Memory B cell (primary cell): ENCODE results near the gene LRMDA.

ENCODE experiments used
- ATAC-seq: fragments of 150-1000 bp; cut with Tn5 transposase; 2 replicates; pipeline ENCODE4 v1.10.0; 2021; ENCODE audit warnings: low read depth, mild to moderate bottlenecking, moderate library complexity
- DNase-seq, 2 donors: peaks; one replicate each; pipeline ENCODE4 v3.0.0; 2022; ENCODE audit warnings: low spot score in 2 of 2
- H3K27ac Mint-ChIP-seq: one replicate; pipeline ENCODE4 v1.8.0; 2022; ENCODE audit warnings: mild to moderate bottlenecking, moderate library complexity, mixed read lengths
- H3K27me3 Mint-ChIP-seq: one replicate; pipeline ENCODE4 v1.8.0; 2022; ENCODE audit warnings: mixed read lengths
- H3K36me3 Mint-ChIP-seq: one replicate; pipeline ENCODE4 v1.8.0; 2022; ENCODE audit warnings: mild to moderate bottlenecking, mixed read lengths
- H3K4me1 Mint-ChIP-seq: one replicate; pipeline ENCODE4 v1.8.0; 2022; ENCODE audit warnings: mixed read lengths
- H3K4me3 Mint-ChIP-seq: one replicate; pipeline ENCODE4 v1.8.0; 2022; ENCODE audit warnings: mild to moderate bottlenecking, moderate library complexity, mixed read lengths
- H3K9me3 Mint-ChIP-seq: one replicate; pipeline ENCODE4 v1.8.0; 2022; ENCODE audit warnings: mixed read lengths

LRMDA gene

GRCh38 chr10:75878586-75878985 is 447.2 kb downstream of the LRMDA start:
- Mint-ChIP-seq H3K4me3 (no peak overlapping the region), H3K27me3 (peaks cover 8% of the 10 kb centered on the region), H3K36me3 (no peaks in the 10 kb centered on the region), H3K9me3 (no peaks in the 10 kb centered on the region), H3K4me1 (no peaks in the 10 kb centered on the region), H3K27ac (no peak overlapping the region)
- DNase-seq = no peak
- no peak for ATAC-seq

- Mint-ChIP-seq H3K9me3 (no peaks in the 10 kb centered on the region), H3K36me3 (no peaks in the 10 kb centered on the region), H3K27me3 (peaks cover 8% of the 10 kb centered on the region), H3K27ac (no peak overlapping the region), H3K4me1 (no peaks in the 10 kb centered on the region), H3K4me3 (no peak overlapping the region)
- no peak for ATAC-seq
- no peak for DNase-seq
Measured at GRCh38 chr10:75880031-75880775, 448.8 kb downstream of the LRMDA start.

DNA sequence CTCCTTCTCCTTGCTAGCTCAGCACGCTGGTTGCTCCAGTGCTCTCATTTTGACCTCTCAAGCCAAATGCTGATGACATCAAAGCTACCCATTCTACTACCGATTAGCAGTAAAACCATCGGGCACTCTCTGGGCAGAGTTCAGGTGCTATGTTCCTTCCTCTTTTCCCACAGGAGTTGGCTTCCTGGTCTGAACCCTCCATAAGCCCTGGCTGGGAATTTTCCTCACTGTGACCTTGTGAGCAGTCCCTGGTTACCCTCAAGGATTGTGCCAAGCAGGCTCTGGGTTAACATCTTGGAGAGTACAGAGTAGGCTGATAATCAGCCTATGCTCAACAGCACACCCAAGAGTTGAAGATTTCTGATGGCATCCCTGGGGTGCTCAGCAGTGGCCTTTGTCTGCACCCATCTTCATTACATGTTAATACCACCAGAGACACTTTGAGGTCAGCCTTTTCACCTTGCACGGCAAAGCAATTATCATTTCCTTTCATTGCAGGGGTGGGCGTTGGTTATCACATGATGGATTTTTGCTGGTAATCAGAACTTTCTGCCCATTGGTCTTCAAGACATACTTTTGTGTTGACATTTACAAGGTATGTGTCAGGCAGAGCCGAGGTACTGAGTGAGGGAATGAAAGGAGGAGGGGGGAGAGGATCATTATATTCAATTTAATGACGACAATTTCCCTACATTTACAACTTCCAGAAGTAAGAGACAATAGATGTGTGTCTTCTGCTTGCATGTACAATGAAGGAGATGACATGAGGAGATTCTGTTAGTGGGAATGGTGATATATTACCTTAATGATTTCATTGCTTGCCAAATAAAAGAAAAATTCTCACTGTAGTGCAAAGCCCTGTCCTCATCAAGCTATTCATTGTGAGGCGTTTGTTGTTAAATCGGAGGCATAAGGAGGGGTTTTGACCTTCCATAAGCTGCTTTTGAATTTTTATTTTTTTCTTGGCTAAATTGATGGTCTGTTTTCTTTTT is 452.0 kb downstream of the LRMDA start:
- H3K36me3 Mint-ChIP-seq = no peaks in the 10 kb centered on the region
- H3K4me1 Mint-ChIP-seq = no peaks in the 10 kb centered on the region
- peaks cover 6% of the 10 kb centered on the region for H3K27me3 Mint-ChIP-seq
- H3K9me3 Mint-ChIP-seq = no peaks in the 10 kb centered on the region
- H3K27ac Mint-ChIP-seq = no peak overlapping the region
- no peak overlapping the region for H3K4me3 Mint-ChIP-seq
- ATAC-seq (no peak), DNase-seq (no peak)

- H3K4me3 Mint-ChIP-seq = no peak overlapping the region
- H3K9me3 Mint-ChIP-seq = no peaks in the 10 kb centered on the region
- no peak overlapping the region for H3K27ac Mint-ChIP-seq
- ATAC-seq (no peak), DNase-seq (no peak)
- no peaks in the 10 kb centered on the region for H3K4me1 Mint-ChIP-seq
- H3K27me3 Mint-ChIP-seq = no peaks in the 10 kb centered on the region
- no peaks in the 10 kb centered on the region for H3K36me3 Mint-ChIP-seq
Measured at GRCh38 chr10:75884808-75885207, 453.4 kb downstream of the LRMDA start.

GRCh38 chr10:75887369-75887768 is 455.9 kb downstream of the LRMDA start:
- no peak for ATAC-seq
- H3K4me3 Mint-ChIP-seq = no peak overlapping the region
- no peaks in the 10 kb centered on the region for H3K27me3 Mint-ChIP-seq
- H3K27ac Mint-ChIP-seq = no peak overlapping the region
- H3K36me3 Mint-ChIP-seq = no peaks in the 10 kb centered on the region
- H3K4me1 Mint-ChIP-seq = no peaks in the 10 kb centered on the region
- H3K9me3 Mint-ChIP-seq = peaks cover 1% of the 10 kb centered on the region
- DNase-seq = no peak

DNA sequence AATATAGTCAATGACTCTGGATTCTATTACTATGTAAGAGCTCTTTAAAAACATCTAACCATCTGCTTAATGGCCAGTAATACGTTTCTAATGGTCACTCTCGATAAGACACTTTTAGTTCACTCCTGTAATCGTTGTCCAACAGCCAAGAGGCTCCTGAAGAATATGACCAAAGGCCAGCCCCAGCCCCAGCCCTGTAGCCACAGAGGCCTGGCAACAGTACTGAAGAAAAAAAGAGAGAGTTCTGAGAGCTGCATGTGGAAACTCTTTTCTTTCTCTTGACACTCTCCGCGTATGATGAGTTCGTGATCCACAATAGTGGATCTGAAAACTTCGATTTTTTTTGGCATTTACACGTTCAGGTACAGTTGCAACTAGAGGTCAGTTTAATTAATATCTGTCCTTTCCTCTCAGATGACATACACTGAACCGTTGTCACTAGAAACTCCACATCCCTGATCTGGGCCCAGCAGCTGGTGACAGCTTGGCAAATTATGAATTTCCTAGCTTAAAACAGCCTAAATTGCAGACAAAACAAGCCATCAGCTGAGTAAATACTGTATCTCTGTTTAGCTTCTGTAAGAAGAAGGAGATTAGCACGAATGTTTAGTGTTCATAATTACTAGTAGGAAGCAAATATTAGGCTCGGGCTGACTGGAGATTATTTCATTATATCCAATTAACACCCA is 456.7 kb downstream of the LRMDA start:
- Mint-ChIP-seq H3K4me1 (no peaks in the 10 kb centered on the region), H3K36me3 (no peaks in the 10 kb centered on the region), H3K27ac (no peak overlapping the region), H3K4me3 (no peak overlapping the region), H3K9me3 (peaks cover 1% of the 10 kb centered on the region), H3K27me3 (no peaks in the 10 kb centered on the region)
- DNase-seq = no peak
- ATAC-seq = no peak

DNA sequence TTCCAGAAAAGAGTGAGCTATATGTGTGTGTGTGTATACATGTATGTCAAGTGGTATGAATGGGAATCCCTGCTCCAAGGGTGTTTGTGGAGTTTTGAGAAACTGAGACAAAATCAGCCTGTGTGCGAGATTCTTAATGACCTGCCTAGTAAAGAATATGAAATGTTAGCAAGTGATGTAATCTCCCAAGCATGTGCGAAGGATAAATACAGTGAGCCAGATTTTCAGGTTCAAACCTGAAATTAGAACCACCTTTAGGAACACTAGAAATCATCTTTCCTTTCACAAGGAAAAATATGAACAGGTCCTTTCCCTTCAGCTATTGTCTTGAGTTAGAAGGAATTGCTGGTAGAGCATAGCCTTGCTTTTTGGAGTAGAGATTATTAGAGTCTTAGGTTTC is 457.6 kb downstream of the LRMDA start:
- Mint-ChIP-seq H3K36me3 (no peaks in the 10 kb centered on the region), H3K4me1 (no peaks in the 10 kb centered on the region), H3K27me3 (no peaks in the 10 kb centered on the region), H3K27ac (no peak overlapping the region), H3K4me3 (no peak overlapping the region), H3K9me3 (peaks cover 1% of the 10 kb centered on the region)
- no peak for DNase-seq
- no peak for ATAC-seq

GRCh38 chr10:75894761-75895160 is 463.3 kb downstream of the LRMDA start:
- Mint-ChIP-seq H3K27me3 (no peaks in the 10 kb centered on the region), H3K36me3 (no peaks in the 10 kb centered on the region), H3K9me3 (peaks cover 1% of the 10 kb centered on the region), H3K4me1 (no peaks in the 10 kb centered on the region), H3K4me3 (no peak overlapping the region), H3K27ac (no peak overlapping the region)
- no peak for ATAC-seq
- no peak for DNase-seq

DNA sequence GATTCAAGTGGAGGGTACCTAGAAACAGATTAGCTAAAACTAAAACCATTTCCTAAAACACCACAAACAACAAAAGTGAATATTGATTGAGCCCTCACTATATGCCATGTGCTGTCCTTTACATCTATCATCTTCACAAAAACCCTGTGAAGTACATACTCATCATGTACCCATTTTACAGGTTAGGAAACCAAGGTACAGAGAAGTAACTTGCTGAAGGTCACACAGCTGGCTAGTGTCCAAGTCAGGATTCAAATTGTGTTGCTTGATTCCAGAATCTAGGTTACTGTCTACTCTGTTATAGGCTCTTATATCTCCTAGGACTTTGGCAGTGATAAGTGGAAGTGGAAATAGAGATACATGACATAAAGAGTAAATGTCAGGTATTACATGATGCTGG is 463.8 kb downstream of the LRMDA start:
- ATAC-seq (no peak), DNase-seq (no peak)
- no peak overlapping the region for H3K27ac Mint-ChIP-seq
- no peaks in the 10 kb centered on the region for H3K27me3 Mint-ChIP-seq
- no peaks in the 10 kb centered on the region for H3K4me1 Mint-ChIP-seq
- H3K9me3 Mint-ChIP-seq = peaks cover 1% of the 10 kb centered on the region
- H3K4me3 Mint-ChIP-seq = no peak overlapping the region
- H3K36me3 Mint-ChIP-seq = no peaks in the 10 kb centered on the region

DNA sequence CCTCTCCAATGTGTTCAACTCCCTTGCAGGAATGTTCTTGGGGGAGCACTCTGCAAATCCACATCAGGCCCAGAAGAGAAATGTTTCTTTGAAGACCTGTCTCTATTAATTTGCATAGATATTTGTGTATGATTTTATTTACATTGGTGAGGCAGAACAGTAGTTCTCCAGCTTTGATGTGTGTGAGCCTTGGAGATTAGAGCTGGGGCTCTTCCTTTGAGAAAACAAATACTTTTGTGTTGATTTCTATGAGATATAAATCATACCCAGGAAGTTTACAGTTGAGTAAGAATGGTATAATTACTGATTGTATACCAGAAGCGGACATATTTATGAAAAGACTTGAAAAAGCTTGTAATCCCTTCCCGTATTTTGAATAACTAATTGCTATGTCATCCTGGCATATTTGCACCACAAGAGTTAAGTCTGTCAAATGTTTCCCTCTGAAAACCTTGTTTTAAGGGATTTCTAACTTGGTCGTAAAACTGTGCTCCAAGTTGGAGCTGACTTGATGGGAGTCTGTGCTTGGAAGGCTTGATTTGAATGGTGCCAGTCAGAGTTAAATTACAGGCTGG is 468.5 kb downstream of the LRMDA start:
- Mint-ChIP-seq H3K4me3 (no peak overlapping the region), H3K27me3 (peaks cover 2% of the 10 kb centered on the region), H3K4me1 (no peaks in the 10 kb centered on the region), H3K36me3 (no peaks in the 10 kb centered on the region), H3K9me3 (peaks cover 1% of the 10 kb centered on the region), H3K27ac (no peak overlapping the region)
- DNase-seq (no peak), ATAC-seq (no peak)

DNA sequence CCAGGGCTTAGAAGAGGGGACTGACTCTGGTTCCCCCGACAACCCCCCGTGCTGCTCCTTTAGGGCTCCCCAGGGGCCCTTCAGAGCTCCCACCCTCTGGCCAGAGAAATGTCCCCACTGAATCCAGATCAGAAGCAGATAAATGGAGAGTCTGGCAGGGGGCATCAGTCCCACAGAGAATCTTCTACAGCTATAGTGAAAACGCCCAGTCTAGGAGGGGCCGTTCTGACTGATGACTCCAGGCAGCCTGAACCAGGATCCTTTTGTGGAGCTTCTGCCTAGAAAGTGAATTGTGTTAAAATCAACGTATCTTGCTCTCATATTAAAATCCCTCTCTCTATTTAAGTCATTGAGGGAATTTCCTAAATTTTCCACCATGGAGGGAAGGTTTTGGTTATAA is 471.4 kb downstream of the LRMDA start:
- Mint-ChIP-seq H3K36me3 (no peaks in the 10 kb centered on the region), H3K27ac (no peak overlapping the region), H3K4me1 (no peaks in the 10 kb centered on the region), H3K27me3 (peaks cover 3% of the 10 kb centered on the region), H3K4me3 (no peak overlapping the region), H3K9me3 (peaks cover 1% of the 10 kb centered on the region)
- no peak for ATAC-seq
- no peak for DNase-seq

DNA sequence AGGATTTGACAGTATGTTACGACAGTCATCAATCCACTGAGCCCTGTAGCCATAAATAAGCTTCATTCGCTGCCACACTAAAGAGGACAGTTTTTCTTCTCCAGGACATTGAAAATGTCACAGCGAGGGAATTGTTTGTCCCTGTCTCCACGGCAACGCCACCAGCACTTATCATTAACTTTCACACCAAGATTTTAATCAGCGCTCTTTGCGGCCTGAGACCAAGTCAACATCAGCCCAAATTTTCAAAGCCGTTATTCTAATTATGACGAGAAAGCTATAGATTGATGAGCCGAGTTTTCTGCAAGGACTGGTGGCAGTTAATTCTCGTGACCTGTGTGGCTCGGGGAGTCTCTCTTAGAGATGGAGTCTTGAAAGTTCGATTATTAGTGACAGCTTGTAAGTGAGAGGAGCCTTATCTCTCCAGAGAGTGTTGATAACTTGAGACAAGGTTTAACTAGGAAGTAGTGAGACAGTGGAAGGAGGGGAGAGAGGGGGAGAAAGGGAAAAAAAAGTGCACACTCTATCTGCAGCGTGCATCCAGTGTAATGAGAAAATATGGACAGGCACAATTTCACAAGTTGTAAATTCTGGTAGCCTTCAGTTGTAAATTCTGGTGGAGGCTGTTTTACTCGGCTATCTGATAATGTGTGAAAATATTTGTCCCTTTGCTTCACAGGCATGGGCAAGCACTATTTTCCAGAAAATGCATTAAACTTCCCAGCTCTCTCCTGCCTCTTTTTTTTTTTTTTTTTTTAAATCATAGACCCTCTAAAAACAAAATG is 473.3 kb downstream of the LRMDA start:
- Mint-ChIP-seq H3K27ac (no peak overlapping the region), H3K27me3 (peaks cover 3% of the 10 kb centered on the region), H3K9me3 (peaks cover 3% of the 10 kb centered on the region), H3K4me1 (no peaks in the 10 kb centered on the region), H3K36me3 (no peaks in the 10 kb centered on the region), H3K4me3 (no peak overlapping the region)
- no peak for ATAC-seq
- no peak for DNase-seq

- Mint-ChIP-seq H3K27ac (no peak overlapping the region), H3K9me3 (peaks cover 3% of the 10 kb centered on the region), H3K36me3 (no peaks in the 10 kb centered on the region), H3K4me3 (no peak overlapping the region), H3K4me1 (no peaks in the 10 kb centered on the region), H3K27me3 (peaks cover 3% of the 10 kb centered on the region)
- no peak for ATAC-seq
- no peak for DNase-seq
Measured at GRCh38 chr10:75905490-75905889, 474.1 kb downstream of the LRMDA start.
